Cardiac muscle cell (in vitro differentiated cells and primary cell): Measurements from ENCODE around the gene TMEM132D. TPM values are rescaled to one million over a fixed set of nuclear protein-coding genes. Genes with fewer than 3 reads are reported as not detected.

Experiments
- DNase-seq, 2 donors: peaks; one replicate each; pipeline versions ENCODE4 v3.0.0 to v3.0.0-alpha.2; 2010 to 2017; ENCODE audit warnings: low read depth in 1 of 2, low spot score in 1 of 2
- H3K27ac ChIP-seq: fragments of 200-600 bp; sonication (generic); 2 replicates; pipeline ENCODE4 v1.5.1; 2016
- H3K27me3 ChIP-seq: fragments of 200-600 bp; sonication (generic); 2 replicates; pipeline ENCODE4 v1.6.0; 2016; ENCODE audit warnings: control low read depth
- H3K36me3 ChIP-seq: fragments of 200-600 bp; sonication (generic); 2 replicates; pipeline ENCODE4 v1.5.1; 2016; ENCODE audit warnings: control low read depth
- H3K4me1 ChIP-seq: fragments of 200-600 bp; sonication (generic); 2 replicates; pipeline ENCODE4 v1.8.1; 2017; ENCODE audit warnings: low read depth, mild to moderate bottlenecking, mixed run types
- H3K4me3 ChIP-seq: fragments of 200-600 bp; sonication (generic); 2 replicates; pipeline ENCODE4 v1.5.1; 2016; ENCODE audit warnings: mild to moderate bottlenecking
- H3K9me3 ChIP-seq: fragments of 200-600 bp; sonication (generic); 2 replicates; pipeline ENCODE4 v1.5.1; 2017; ENCODE audit warnings: low read depth, mild to moderate bottlenecking, control low read depth
- polyA plus RNA-seq: library from polyadenylated mRNA; unstranded; fragments of >200 nt; fragmentation: Nextera tagmentation; extraction: Ambion mirVana; gene quantifications from 2 replicates; pipeline ENCODE4 v1.2.1, GENCODE V29; 2016
- total RNA-seq: library from RNA; depleted of rRNA; stranded (reverse); fragments of >200 nt; gene quantifications from 2 replicates; pipeline ENCODE4 v1.2.3, GENCODE V29; 2016
- TF ChIP-seq, protein P1 (sequence below): IDR thresholded peaks from 2 replicates; pipeline ENCODE4 v1.5.1; 2012; ENCODE audit warnings: low read depth, mild to moderate bottlenecking, low read length

TMEM132D gene
- total and polyA plus RNA-seq, 2 experiments from 2014 or later = 0.03 TPM; not detected in 1

GRCh38 chr12:129207084-129207483, 696.7 kb downstream of the TMEM132D start:
- no peaks in the 10 kb centered on the region for H3K9me3 ChIP-seq
- DNase-seq = no peak
- H3K4me1 ChIP-seq = no peaks in the 10 kb centered on the region
- H3K27ac ChIP-seq = no peak overlapping the region
- TF ChIP-seq, protein P1, sequence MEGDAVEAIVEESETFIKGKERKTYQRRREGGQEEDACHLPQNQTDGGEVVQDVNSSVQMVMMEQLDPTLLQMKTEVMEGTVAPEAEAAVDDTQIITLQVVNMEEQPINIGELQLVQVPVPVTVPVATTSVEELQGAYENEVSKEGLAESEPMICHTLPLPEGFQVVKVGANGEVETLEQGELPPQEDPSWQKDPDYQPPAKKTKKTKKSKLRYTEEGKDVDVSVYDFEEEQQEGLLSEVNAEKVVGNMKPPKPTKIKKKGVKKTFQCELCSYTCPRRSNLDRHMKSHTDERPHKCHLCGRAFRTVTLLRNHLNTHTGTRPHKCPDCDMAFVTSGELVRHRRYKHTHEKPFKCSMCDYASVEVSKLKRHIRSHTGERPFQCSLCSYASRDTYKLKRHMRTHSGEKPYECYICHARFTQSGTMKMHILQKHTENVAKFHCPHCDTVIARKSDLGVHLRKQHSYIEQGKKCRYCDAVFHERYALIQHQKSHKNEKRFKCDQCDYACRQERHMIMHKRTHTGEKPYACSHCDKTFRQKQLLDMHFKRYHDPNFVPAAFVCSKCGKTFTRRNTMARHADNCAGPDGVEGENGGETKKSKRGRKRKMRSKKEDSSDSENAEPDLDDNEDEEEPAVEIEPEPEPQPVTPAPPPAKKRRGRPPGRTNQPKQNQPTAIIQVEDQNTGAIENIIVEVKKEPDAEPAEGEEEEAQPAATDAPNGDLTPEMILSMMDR = no peak
- H3K4me3 ChIP-seq = no peak overlapping the region
- H3K36me3 ChIP-seq = no peaks in the 10 kb centered on the region
- peaks cover 5% of the 10 kb centered on the region for H3K27me3 ChIP-seq

- Histone ChIP-seq H3K36me3 (no peaks in the 10 kb centered on the region), H3K27me3 (no peaks in the 10 kb centered on the region), H3K4me1 (no peaks in the 10 kb centered on the region), H3K4me3 (no peak overlapping the region), H3K9me3 (no peaks in the 10 kb centered on the region), H3K27ac (no peak overlapping the region)
- TF ChIP-seq, protein P1 = no peak
- DNase-seq = no peak
Observed at GRCh38 chr12:129203456-129203855, 700.4 kb downstream of the TMEM132D start.

DNA sequence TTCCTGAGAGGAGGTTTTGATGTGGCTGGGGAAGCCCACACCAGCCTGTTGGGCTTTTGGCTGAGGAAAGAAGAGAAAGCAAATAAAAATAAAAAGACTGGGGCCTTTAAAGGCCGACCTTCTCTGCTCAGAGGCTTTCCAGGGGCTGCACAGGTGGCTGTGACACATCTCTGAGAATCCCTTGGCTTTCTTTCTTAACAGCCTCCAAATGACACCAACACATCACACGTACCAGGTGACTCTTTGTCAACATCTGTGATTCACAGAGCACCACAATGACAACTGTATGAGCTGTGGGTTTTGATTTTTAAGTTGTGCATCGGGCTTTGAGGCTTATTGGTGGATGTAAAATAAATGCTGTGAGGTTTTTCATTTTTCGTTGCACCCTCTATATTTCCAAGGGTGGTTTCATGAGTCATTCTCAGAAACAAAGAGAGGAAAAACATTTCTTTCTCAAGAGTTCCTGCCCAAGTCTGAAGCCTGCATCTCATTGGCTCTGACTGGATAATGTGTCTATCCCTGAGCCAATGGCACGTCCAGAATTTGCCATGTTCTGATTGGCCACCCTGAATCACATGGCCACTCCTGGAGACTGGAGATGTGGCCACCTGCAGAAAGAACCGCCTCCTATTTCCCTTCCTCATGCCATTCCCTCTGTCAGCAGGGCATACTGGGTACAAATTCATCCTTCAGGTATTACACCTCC, 701.6 kb downstream of the TMEM132D start:
- no peak for DNase-seq
- TF ChIP-seq, protein P1 = no peak
- H3K4me3 ChIP-seq = no peak overlapping the region

DNA sequence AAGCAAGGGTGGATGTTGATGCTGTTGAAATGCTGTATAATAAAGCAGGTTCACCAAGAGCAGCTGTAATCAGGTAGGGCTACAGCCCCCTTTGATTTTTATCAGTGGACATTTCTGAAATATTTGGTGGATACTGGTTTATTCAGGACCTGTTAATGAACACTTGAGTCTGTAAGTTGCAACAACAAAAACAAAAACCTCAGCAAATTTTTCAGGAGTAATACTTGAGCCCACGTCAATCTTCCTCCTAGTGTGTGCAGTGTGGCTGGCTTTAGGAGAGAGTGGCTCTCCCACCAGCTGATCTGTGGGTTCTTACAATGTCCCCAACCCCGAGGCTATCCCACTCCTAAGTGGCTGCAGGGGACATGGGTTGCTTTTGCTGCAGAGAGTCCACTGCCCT, 702.8 kb downstream of the TMEM132D start:
- no peaks in the 10 kb centered on the region for H3K4me1 ChIP-seq
- no peak overlapping the region for H3K27ac ChIP-seq
- no peaks in the 10 kb centered on the region for H3K36me3 ChIP-seq
- DNase-seq = no peak
- no peaks in the 10 kb centered on the region for H3K27me3 ChIP-seq
- no peak overlapping the region for H3K4me3 ChIP-seq
- TF ChIP-seq, protein P1 = no peak
- no peaks in the 10 kb centered on the region for H3K9me3 ChIP-seq

More for the DNA sequence above, 701.6 kb downstream of the TMEM132D start:
- Histone ChIP-seq H3K27me3 (no peaks in the 10 kb centered on the region), H3K27ac (no peak overlapping the region), H3K36me3 (no peaks in the 10 kb centered on the region), H3K9me3 (no peaks in the 10 kb centered on the region), H3K4me1 (no peaks in the 10 kb centered on the region)

DNA sequence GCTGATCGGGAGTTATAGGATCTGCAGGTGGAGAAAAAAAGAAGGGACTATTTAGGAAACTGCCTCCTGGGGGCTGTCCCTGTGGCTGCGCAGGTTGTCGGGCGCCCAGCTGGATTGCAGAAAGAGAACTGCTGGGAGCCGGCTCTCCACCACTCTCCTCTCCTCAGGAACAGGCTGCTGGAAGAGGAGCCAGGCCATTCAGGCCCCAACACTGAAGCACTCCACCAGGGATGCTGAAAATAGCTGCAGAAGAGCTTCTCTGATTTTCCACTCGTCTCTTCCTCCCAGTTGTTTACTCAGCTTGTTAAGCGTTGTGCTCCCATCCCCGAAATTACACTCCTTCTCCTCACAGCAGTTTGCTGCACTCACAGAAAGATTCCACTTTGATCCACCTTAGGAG, 703.2 kb downstream of the TMEM132D start:
- H3K36me3 ChIP-seq = no peaks in the 10 kb centered on the region
- TF ChIP-seq, protein P1 = no peak

More for the DNA sequence above, 703.2 kb downstream of the TMEM132D start:
- Histone ChIP-seq H3K4me1 (no peaks in the 10 kb centered on the region), H3K4me3 (no peak overlapping the region), H3K27ac (no peak overlapping the region), H3K9me3 (no peaks in the 10 kb centered on the region), H3K27me3 (no peaks in the 10 kb centered on the region)
- no peak for DNase-seq
